HepG2 (cell line): Measurements from ENCODE around the gene LRRC45. TPM values are rescaled to one million over a fixed set of nuclear protein-coding genes. Genes with fewer than 3 reads are reported as not detected.

ENCODE experiments used
- ATF5 ChIP-seq: sonication (generic); formaldehyde crosslinking; IDR thresholded peaks from 2 replicates; pipeline ENCODE4 v1.4.0; 2020; ENCODE audit warnings: mild to moderate bottlenecking, low read depth, missing genetic modification reagents
- HES4 ChIP-seq: sonication (generic); formaldehyde crosslinking; IDR thresholded peaks from 2 replicates; pipeline ENCODE4 v1.9.0; 2021; ENCODE audit warnings: mild to moderate bottlenecking, missing genetic modification reagents, borderline replicate concordance
- HMGXB3 ChIP-seq: sonication (generic); formaldehyde crosslinking; IDR thresholded peaks from 2 replicates; pipeline ENCODE4 v1.4.0; 2020; ENCODE audit warnings: missing genetic modification reagents, borderline replicate concordance
- KDM2A ChIP-seq: sonication (generic); formaldehyde crosslinking; IDR thresholded peaks from 2 replicates; pipeline ENCODE4 v1.4.0; 2020; ENCODE audit warnings: low read depth, missing genetic modification reagents, borderline replicate concordance
- KDM5B ChIP-seq: sonication (generic); formaldehyde crosslinking; IDR thresholded peaks from 2 replicates; pipeline ENCODE4 v1.4.0; 2020; ENCODE audit warnings: missing genetic modification reagents, mild to moderate bottlenecking, borderline replicate concordance
- MAFF ChIP-seq: IDR thresholded peaks from 2 replicates; pipeline ENCODE4 v1.6.1; 2011; ENCODE audit warnings: low read depth, low read length, improper control_type of control experiment
- MEIS1 ChIP-seq: sonication (generic); formaldehyde crosslinking; IDR thresholded peaks from 2 replicates; pipeline ENCODE4 v1.9.0; 2021; ENCODE audit warnings: mild to moderate bottlenecking, missing genetic modification reagents, moderate library complexity, borderline replicate concordance
- NR2C2 ChIP-seq: sonication (generic); formaldehyde crosslinking; IDR thresholded peaks from 2 replicates; pipeline ENCODE4 v1.4.0; 2020; ENCODE audit warnings: missing genetic modification reagents, mild to moderate bottlenecking, moderate library complexity, borderline replicate concordance
- RXRB ChIP-seq: IDR thresholded peaks from 2 replicates; pipeline ENCODE4 v1.6.1; 2016; ENCODE audit warnings: borderline replicate concordance, missing genetic modification reagents, missing compliant biosample characterization
- SKI ChIP-seq: fragments of 450-650 bp; IDR thresholded peaks from one replicate; pipeline ENCODE4 v1.6.1; 2018; ENCODE audit warnings: mild to moderate bottlenecking; ENCODE audit not compliant: partially characterized antibody
- ZFP36L1 ChIP-seq: sonication (generic); formaldehyde crosslinking; IDR thresholded peaks from 2 replicates; pipeline ENCODE4 v1.8.0; 2022; ENCODE audit warnings: mild to moderate bottlenecking, missing genetic modification reagents, moderate library complexity
- ZNF3 ChIP-seq: IDR thresholded peaks from 2 replicates; pipeline ENCODE4 v1.7.0; 2017; ENCODE audit warnings: inconsistent platforms
- ZNF333 ChIP-seq: sonication (generic); formaldehyde crosslinking; IDR thresholded peaks from 2 replicates; pipeline ENCODE4 v1.4.0; 2020; ENCODE audit warnings: mild to moderate bottlenecking, missing genetic modification reagents, borderline replicate concordance
- ZNF556 ChIP-seq: sonication (generic); formaldehyde crosslinking; IDR thresholded peaks from 2 replicates; pipeline ENCODE4 v1.4.0; 2020; ENCODE audit warnings: mild to moderate bottlenecking, missing genetic modification reagents, borderline replicate concordance
- ZNF567 ChIP-seq: sonication (generic); formaldehyde crosslinking; IDR thresholded peaks from 2 replicates; pipeline ENCODE4 v1.8.1; 2023; ENCODE audit warnings: mild to moderate bottlenecking, missing genetic modification reagents, borderline replicate concordance
- ZNF761 ChIP-seq: sonication (generic); formaldehyde crosslinking; conservative IDR thresholded peaks from 2 replicates; pipeline ENCODE4 v1.4.0; 2020; ENCODE audit warnings: mild to moderate bottlenecking, missing genetic modification reagents
- polyA plus RNA-seq, 8 experiments: library from polyadenylated mRNA; depleted of rRNA in 3 of 8; stranded (reverse) in 7 of 8; unstranded in 1 of 8; fragments of >200 nt; fragmentation: Illumina TruSeq in 4 of 8; extraction: Trizol in 4 of 8; gene quantifications; 2 replicates each; pipeline versions ENCODE4 v1.2.1 to v1.2.3, GENCODE V29; 2011 to 2016; ENCODE audit warnings: low read depth in 4 of 8, missing spikeins in 1 of 8, mixed read lengths in 1 of 8; ENCODE audit not compliant: insufficient read depth in 1 of 8
- total RNA-seq, 5 experiments: library from RNA; depleted of rRNA; stranded (reverse); fragments of >200 nt; fragmentation: Illumina TruSeq; extraction: Trizol; gene quantifications; 2 replicates each; pipeline ENCODE4 v1.2.3, GENCODE V29; 2016; ENCODE audit warnings: low read depth in 1 of 5
- TF ChIP-seq, protein P1 (sequence below): sonication (generic); formaldehyde crosslinking; IDR thresholded peaks from 2 replicates; pipeline ENCODE4 v1.9.0; 2022; ENCODE audit warnings: missing genetic modification reagents, mild to moderate bottlenecking, borderline replicate concordance

LRRC45 gene
- total and polyA plus RNA-seq, 2 of the 13 experiments (the other 11 are each of a cell fraction or from before 2014, with no cell fraction given), result 11.6 to 48.1 TPM

- no peak for TF ChIP-seq HMGXB3
- no peak for TF ChIP-seq SKI
- TF ChIP-seq NR2C2 (CRISPR knock-in tag), result 0 out of 2 replicates have a peak, but pooled peaks have one; percentile 34
- TF ChIP-seq ZNF761, result 0 out of 2 replicates have a peak, but pooled peaks have one; percentile 33
- 0 out of 2 replicates have a peak, but pooled peaks have one; percentile 73 for TF ChIP-seq ZNF556
- no peak for TF ChIP-seq ATF5 (CRISPR knock-in tag)
- TF ChIP-seq MAFF, result no peak
- peak; percentile 51; the same call in 1 of the 2 replicates for TF ChIP-seq ZNF333 (CRISPR knock-in tag)
- no peak for TF ChIP-seq ZFP36L1 (CRISPR knock-in tag)
- peak; percentile 30; the same call in 1 of the 2 replicates for TF ChIP-seq RXRB (CRISPR knock-in tag)
- 0 out of 2 replicates have a peak, but pooled peaks have one; percentile 29 for TF ChIP-seq MEIS1 (CRISPR knock-in tag)
- TF ChIP-seq HES4 (CRISPR knock-in tag), result 0 out of 2 replicates have a peak, but pooled peaks have one; percentile 18
- peak; percentile 56; the same call in 1 of the 2 replicates for TF ChIP-seq KDM5B (CRISPR knock-in tag)
- no peak for TF ChIP-seq ZNF567 (CRISPR knock-in tag)
- no peak for TF ChIP-seq ZNF3 (CRISPR knock-in tag)
- peak; percentile 35; the same call in 1 of the 2 replicates for TF ChIP-seq KDM2A (CRISPR knock-in tag)
- TF ChIP-seq, protein P1, sequence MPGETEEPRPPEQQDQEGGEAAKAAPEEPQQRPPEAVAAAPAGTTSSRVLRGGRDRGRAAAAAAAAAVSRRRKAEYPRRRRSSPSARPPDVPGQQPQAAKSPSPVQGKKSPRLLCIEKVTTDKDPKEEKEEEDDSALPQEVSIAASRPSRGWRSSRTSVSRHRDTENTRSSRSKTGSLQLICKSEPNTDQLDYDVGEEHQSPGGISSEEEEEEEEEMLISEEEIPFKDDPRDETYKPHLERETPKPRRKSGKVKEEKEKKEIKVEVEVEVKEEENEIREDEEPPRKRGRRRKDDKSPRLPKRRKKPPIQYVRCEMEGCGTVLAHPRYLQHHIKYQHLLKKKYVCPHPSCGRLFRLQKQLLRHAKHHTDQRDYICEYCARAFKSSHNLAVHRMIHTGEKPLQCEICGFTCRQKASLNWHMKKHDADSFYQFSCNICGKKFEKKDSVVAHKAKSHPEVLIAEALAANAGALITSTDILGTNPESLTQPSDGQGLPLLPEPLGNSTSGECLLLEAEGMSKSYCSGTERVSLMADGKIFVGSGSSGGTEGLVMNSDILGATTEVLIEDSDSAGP (CRISPR knock-in tag), result 0 out of 2 replicates have a peak, but pooled peaks have one; percentile 45
These were observed 16.7 kb downstream of the LRRC45 start (continued) for GRCh38 chr17:82039695-82040299.
